ENCODE results near the gene HM13. TPM values are rescaled to one million over a fixed set of nuclear protein-coding genes. Genes with fewer than 3 reads are reported as not detected.
A peak's percentile ranks its signal among the peaks of the same experiment; 100 is the strongest.
"Not testable (repeated sequence)": the region's sequence is repeated elsewhere in the genome, so short reads cannot be mapped to it uniquely, and the experiment has no call there.

Gene HM13
- polyA plus RNA-seq, 2 of the 4 experiments (the other 2 are of a cell fraction) = 164 to 178 TPM

DNA sequence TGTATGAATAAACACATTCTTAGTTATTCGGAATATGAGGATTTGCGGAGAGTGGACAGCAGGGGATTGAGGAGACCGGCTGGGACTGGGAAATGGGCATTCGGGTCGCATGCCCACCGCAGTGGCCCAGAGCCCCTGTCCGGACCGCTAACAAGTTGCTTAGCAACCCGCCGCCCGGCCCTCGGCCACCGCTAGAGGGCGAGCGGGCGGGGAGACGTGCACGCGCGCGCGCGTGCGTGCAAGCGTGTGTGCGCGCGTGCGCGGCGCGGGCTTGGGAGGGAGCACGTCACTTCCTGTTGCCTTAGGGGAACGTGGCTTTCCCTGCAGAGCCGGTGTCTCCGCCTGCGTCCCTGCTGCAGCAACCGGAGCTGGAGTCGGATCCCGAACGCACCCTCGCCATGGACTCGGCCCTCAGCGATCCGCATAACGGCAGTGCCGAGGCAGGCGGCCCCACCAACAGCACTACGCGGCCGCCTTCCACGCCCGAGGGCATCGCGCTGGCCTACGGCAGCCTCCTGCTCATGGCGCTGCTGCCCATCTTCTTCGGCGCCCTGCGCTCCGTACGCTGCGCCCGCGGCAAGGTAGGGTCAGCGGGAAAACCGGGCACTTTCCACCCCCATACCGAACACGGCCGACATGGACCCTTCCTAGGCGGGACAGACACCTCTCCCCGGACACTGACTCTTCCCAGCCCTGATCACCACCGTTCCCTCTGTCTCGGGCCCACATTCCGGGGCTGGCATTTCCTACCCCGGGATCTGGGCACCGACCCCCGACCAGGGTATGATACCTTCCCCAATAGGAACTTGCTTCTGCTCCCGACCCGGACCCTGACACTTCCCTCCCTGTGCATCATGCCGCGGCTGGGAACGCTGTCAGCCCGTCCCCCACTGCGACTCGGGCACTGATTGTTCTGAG is at the start of gene HM13 (continued):
- TF ChIP-seq MAFK (IDR thresholded peaks at IDR 0.05; ENCODE audit: partially characterized antibody) (no peak), NPAS2 (CRISPR knock-in tag; IDR thresholded peaks at IDR 0.05; ENCODE audit: borderline replicate concordance) (peak; percentile 54; the same call in 1 of the 2 replicates), KDM5A (IDR thresholded peaks at IDR 0.05) (peak; percentile 47), ESRRA (IDR thresholded peaks at IDR 0.05; ENCODE audit: borderline replicate concordance, low read length) (no peak), EHF (CRISPR knock-in tag; IDR thresholded peaks at IDR 0.05) (peak; percentile 78; the same call in 1 of the 2 replicates), ZC3H11A (IDR thresholded peaks at IDR 0.05) (no peak)
- TF ChIP-seq, protein P1, sequence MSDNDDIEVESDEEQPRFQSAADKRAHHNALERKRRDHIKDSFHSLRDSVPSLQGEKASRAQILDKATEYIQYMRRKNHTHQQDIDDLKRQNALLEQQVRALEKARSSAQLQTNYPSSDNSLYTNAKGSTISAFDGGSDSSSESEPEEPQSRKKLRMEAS (IDR thresholded peaks at IDR 0.05) = peak; percentile 95

DNA sequence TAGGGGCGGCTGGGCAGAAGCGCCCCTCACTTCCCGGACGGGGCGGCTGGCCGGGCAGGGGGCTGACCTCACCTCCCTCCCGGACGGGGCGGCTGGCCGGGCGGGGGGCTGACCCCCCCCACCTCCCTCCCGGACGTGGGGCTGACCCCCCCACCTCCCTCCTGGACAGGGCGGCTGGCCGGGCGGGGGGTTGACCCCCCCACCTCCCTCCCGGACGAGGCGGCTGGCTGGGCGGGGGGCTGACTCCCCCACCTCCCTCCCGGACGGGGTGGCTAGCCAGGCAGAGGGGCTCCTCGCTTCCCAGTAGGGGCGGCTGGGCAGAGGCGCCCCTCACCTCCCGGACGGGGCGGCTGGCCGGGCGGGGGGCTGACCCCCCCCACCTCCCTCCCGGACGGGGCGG is 43.3 kb upstream of the HM13 start:
- no CpG with 5 or more reads among the region's 33 CpGs for WGBS (ENCODE audit: missing lambda C conversion rate)
- POLR2A ChIA-PET; H3K4me1 ChIP-seq; H3K27ac ChIP-seq; DNase-seq (ENCODE audit: low read depth in 1 of 2, low spot score in 1 of 2); CTCF ChIA-PET; H3K4me3 ChIP-seq; H3K4me2 ChIP-seq; H3K9me3 ChIP-seq; ATAC-seq; FAIRE-seq: not testable (repeated sequence)

DNA sequence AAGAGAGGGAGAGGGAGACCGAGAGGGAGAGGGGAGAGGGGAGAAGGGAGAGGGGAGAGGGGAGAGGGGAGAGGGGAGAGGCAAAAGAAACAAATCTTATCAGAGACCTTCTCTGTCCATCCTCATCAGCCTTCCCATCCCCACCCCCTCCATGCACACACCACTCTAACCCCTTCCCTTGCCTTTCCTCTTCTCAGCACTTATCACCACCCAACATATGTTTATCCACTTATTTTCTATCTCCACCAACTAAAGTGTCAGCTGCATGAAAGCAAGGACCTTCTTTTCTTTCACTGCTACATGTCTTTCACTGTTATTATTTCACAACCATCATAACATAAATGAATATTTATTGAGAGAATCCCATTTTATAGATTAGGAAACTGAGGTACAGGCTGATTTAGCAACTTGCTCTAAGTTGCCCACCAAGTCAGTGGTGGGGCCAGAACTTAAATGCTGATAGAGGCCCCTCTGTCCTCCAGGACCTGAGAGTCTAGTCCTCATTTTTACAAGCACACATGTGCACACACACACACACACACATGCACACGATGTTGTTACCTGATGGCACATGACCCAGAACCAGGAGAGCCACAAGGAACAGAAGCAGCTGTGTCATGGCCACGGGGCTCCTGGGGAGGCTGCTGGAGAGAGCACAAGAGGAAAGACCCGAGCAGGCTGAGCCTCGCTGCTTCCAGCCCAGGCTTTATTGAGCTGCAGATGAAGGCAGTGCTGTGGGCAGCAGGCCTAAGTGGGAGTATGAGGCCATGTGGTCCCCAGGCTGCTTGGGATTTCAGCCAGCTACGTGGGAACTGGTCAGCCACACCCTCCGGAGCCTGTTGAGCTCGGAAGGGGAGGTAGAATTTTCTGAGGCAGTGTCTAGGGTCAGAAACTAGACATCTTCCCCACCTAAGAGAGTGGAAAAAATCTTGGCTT is 41.6 kb upstream of the HM13 start:
- WGBS (ENCODE audit: missing lambda C conversion rate) = 59% methylated on average over 7 of the region's 8 CpGs
- no peak for FAIRE-seq
- Histone ChIP-seq H3K9me3 (no peaks in the 10 kb centered on the region), H3K4me1 (peaks cover 8% of the 10 kb centered on the region; the same call in 2 of the 3 replicates), H3K4me2 (no peak overlapping the region), H3K27ac (peak overlapping the region in 1 of 2 experiments; percentile 5; a peak in 1 of 6 replicates), H3K4me3 (no peak overlapping the region)
- DNase-seq (ENCODE audit: low read depth in 1 of 2, low spot score in 1 of 2) = no peak
- TF ChIP-seq GATA3 (IDR thresholded peaks at IDR 0.05; ENCODE audit: borderline replicate concordance) (no peak), MAZ (IDR thresholded peaks at IDR 0.05; ENCODE audit: borderline replicate concordance, low read depth, low read length) (no peak), MAFK (IDR thresholded peaks at IDR 0.05; ENCODE audit: partially characterized antibody) (no peak)
- ChIA-PET POLR2A (no interaction called here), CTCF (interaction anchor here (1.5 to 2.2 kb wide), 3 partner anchors 12 to 30 kb away, joined by 4 to 11 read pairs (median 10); no protein-coding TSS in a partner anchor)
- ATAC-seq = peak; percentile 42 to 49; a peak in 5 of 6 replicates

DNA sequence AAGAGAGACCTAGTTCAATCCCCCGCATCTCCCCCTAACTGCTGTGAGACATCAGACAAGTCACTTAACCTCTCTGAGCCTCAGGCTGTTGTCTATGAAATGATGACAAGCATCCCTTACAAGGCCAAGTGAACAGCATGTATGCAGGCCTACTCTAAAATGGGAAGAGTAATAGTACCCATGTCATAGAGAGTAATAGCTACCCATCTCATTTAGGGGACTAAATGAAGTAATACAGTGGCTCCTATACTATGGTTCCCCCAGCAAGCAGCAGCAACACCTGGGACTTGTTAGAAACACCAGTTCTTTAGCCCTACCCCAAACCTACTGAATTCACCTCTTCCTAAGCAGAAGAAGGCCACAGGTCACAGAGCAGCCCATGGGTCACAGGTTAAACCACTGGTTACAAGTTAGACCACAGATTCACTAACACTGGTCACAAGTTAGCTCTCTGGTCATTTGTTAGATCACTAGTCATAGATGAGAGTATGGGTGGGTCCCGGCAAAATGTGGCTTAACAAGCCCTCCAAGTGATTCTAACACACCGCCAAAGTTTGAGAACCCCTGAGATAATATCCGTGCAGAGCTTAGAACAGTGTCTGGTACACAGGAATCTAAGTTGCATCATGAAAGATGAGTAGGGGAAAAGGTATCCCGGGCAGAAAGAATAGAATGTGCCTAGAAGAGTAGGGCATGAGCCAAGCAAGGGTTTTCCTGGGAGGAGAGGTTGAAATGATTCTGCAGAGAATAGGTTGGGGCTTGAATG is 40.7 kb upstream of the HM13 start:
- Histone ChIP-seq H3K9me3 (no peaks in the 10 kb centered on the region), H3K27ac (peak overlapping the region in 1 of 2 experiments; percentile 5; a peak in 1 of 6 replicates), H3K4me2 (peak overlapping the region; percentile 26; the same call in 2 of the 3 replicates), H3K4me3 (no peak overlapping the region), H3K4me1 (peaks cover 8% of the 10 kb centered on the region; the same call in 2 of the 3 replicates)
- peak; percentile 45 to 57; a peak in 5 of 6 replicates for ATAC-seq
- no peak for FAIRE-seq
- CTCF ChIA-PET = interaction anchor here (1.5 to 2.2 kb wide), 4 partner anchors 13 to 29 kb away, joined by 4 to 11 read pairs (median 8); no protein-coding TSS in a partner anchor
- POLR2A ChIA-PET = no interaction called here
- TF ChIP-seq, protein P2, sequence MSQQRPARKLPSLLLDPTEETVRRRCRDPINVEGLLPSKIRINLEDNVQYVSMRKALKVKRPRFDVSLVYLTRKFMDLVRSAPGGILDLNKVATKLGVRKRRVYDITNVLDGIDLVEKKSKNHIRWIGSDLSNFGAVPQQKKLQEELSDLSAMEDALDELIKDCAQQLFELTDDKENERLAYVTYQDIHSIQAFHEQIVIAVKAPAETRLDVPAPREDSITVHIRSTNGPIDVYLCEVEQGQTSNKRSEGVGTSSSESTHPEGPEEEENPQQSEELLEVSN (IDR thresholded peaks at IDR 0.05; ENCODE audit: borderline replicate concordance, low read depth) = no peak
- no peak for TF ChIP-seq NR3C1 (IDR thresholded peaks at IDR 0.05)
- TF ChIP-seq, protein P3, sequence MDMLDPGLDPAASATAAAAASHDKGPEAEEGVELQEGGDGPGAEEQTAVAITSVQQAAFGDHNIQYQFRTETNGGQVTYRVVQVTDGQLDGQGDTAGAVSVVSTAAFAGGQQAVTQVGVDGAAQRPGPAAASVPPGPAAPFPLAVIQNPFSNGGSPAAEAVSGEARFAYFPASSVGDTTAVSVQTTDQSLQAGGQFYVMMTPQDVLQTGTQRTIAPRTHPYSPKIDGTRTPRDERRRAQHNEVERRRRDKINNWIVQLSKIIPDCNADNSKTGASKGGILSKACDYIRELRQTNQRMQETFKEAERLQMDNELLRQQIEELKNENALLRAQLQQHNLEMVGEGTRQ (IDR thresholded peaks at IDR 0.05) = no peak
- DNase-seq (ENCODE audit: low read depth in 1 of 2, low spot score in 1 of 2) = no peak
- 53% methylated on average over 5 of the region's 5 CpGs for WGBS (ENCODE audit: missing lambda C conversion rate)

Measured in A549 (cell line).